ENCODE measurements around the gene ADARB2. TPM values are rescaled to one million over a fixed set of nuclear protein-coding genes. Genes with fewer than 3 reads are reported as not detected.
"Not testable (repeated sequence)": the region's sequence is repeated elsewhere in the genome, so short reads cannot be mapped to it uniquely, and the experiment has no call there.

Gene ADARB2
- total RNA-seq, 3 donors from 2014 or later (not counting 1 experiment from before 2014, with no cell fraction given) = 0.27 to 0.78 (median 0.40) TPM

DNA sequence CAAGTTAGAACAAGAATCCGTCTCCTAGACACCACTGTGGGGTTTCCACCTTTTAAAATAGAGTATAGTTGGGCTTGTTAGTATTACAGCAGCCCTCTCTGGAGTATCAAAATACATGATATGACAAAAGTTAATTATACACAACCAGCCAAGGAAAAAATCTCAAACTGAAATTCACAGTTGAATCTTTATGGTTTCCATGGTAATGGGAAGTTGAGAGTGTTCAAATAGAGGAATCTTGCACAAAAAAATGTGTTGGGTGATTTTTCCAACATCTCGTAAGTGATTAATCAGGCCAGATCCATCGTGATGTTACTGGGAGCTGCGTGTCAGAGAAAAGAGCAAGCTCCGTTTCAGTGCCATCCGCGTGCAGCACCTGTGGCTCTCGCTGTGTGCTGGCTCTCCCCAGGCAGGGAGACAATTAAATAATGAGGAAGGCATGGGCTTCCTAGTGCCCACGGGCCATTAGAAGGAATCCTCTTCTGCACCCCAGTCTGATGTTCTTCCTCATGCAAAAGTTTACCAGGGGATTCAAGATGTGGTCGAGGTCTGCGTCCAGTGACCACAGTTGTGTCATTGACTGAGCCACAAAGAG, 41.1 kb upstream of the ADARB2 start:
- Mint-ChIP-seq H3K4me3 (no peak overlapping the region), H3K9me3 (peaks cover 0 to 2% of the 10 kb centered on the region in 2 donors), H3K36me3 (no peaks in the 10 kb centered on the region), H3K27me3 (ENCODE audit: low read depth in 2 of 2) (no peaks in the 10 kb centered on the region), H3K4me1 (no peaks in the 10 kb centered on the region), H3K27ac (no peak overlapping the region)
- Histone ChIP-seq H3K27ac (ENCODE audit: low read length) (no peak overlapping the region), H3K9me3 (ENCODE audit: control insufficient read depth, insufficient read depth, low read length) (no peaks in the 10 kb centered on the region), H3K4me3 (ENCODE audit: low read length) (no peak overlapping the region), H3K27me3 (ENCODE audit: control insufficient read depth, insufficient read depth, low read length) (no peaks in the 10 kb centered on the region), H3K36me3 (ENCODE audit: control insufficient read depth, insufficient read depth, low read length) (no peaks in the 10 kb centered on the region), H3K4me1 (ENCODE audit: control insufficient read depth, insufficient read depth, low read length) (no peaks in the 10 kb centered on the region)
- intact Hi-C loops (cut with micrococcal nuclease) = no loop called here
- DNase-seq = no peak
- WGBS (ENCODE audit: insufficient coverage) = 89% methylated on average over 11 of the region's 11 CpGs
- no peak for ATAC-seq
- TF ChIP-seq, protein P1, sequence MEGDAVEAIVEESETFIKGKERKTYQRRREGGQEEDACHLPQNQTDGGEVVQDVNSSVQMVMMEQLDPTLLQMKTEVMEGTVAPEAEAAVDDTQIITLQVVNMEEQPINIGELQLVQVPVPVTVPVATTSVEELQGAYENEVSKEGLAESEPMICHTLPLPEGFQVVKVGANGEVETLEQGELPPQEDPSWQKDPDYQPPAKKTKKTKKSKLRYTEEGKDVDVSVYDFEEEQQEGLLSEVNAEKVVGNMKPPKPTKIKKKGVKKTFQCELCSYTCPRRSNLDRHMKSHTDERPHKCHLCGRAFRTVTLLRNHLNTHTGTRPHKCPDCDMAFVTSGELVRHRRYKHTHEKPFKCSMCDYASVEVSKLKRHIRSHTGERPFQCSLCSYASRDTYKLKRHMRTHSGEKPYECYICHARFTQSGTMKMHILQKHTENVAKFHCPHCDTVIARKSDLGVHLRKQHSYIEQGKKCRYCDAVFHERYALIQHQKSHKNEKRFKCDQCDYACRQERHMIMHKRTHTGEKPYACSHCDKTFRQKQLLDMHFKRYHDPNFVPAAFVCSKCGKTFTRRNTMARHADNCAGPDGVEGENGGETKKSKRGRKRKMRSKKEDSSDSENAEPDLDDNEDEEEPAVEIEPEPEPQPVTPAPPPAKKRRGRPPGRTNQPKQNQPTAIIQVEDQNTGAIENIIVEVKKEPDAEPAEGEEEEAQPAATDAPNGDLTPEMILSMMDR (IDR thresholded peaks at IDR 0.05) = no peak

DNA sequence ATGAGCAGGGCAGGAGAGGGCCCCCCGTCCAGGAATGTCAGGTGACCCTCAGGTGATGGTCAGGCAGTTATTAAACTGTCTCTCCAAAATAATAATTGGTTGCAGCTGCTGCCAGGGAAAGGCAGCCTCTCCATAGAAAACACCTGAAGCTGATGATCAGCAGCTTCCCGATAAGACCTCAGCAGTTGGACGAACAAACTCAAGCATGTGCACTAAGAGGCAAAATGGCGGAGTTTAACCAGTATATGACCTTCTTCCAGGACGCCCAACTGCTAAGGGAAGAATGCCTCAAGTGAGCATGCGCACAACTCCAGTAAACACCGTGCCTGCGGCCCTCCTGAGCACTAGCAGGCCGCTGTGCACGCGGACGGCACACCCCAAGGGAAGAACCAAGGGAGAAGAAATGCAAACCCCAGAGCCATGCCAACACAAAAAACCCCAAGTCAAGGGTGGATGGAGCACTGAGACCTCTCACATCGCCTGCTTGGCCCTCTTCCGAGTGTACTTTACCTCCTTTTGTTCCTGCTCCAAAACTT, 38.9 kb upstream of the ADARB2 start:
- H3K9me3 Mint-ChIP-seq = peaks cover 0 to 2% of the 10 kb centered on the region in 2 donors
- H3K9me3 ChIP-seq (ENCODE audit: control insufficient read depth, insufficient read depth, low read length) = no peaks in the 10 kb centered on the region
- WGBS (ENCODE audit: insufficient coverage) = 91% methylated on average over 14 of the region's 14 CpGs

DNA sequence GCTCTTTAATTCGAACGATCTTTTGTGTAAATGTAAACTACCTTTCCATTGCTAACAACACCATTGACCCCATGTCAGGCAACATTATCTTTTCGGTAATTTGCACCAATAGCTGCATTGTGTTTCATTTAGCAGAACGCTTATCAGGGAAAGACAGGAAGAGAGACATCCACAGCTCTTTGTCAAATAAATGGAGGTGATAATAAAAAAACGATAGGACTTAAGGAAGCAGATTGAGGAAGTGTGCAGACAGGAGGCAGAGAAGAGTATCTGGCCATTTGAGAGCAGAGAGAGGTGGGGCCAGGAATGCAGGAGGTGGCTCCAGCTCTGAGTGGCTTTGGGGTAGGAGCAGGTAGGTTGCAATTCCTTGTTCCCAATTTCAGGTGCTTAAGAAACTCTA, 37.5 kb upstream of the ADARB2 start:
- WGBS (ENCODE audit: insufficient coverage) = 56% methylated on average over 5 of the region's 5 CpGs
- H3K9me3 Mint-ChIP-seq = peaks cover 0 to 2% of the 10 kb centered on the region in 2 donors
- H3K36me3 Mint-ChIP-seq = no peaks in the 10 kb centered on the region
- no peaks in the 10 kb centered on the region for H3K27me3 Mint-ChIP-seq (ENCODE audit: low read depth in 2 of 2)
- H3K4me1 ChIP-seq (ENCODE audit: control insufficient read depth, insufficient read depth, low read length) = no peaks in the 10 kb centered on the region
- no peaks in the 10 kb centered on the region for H3K9me3 ChIP-seq (ENCODE audit: control insufficient read depth, insufficient read depth, low read length)
- no peak for ATAC-seq
- no peak overlapping the region for H3K27ac ChIP-seq (ENCODE audit: low read length)
- no peak overlapping the region for H3K27ac Mint-ChIP-seq
- DNase-seq = no peak
- TF ChIP-seq, protein P1 (IDR thresholded peaks at IDR 0.05) = no peak
- intact Hi-C loops (cut with micrococcal nuclease) = no loop called here
- H3K4me3 Mint-ChIP-seq = no peak overlapping the region
- no peaks in the 10 kb centered on the region for H3K4me1 Mint-ChIP-seq
- no peaks in the 10 kb centered on the region for H3K36me3 ChIP-seq (ENCODE audit: control insufficient read depth, insufficient read depth, low read length)
- no peaks in the 10 kb centered on the region for H3K27me3 ChIP-seq (ENCODE audit: control insufficient read depth, insufficient read depth, low read length)
- no peak overlapping the region for H3K4me3 ChIP-seq (ENCODE audit: low read length)

More for the DNA sequence above, 38.9 kb upstream of the ADARB2 start:
- Mint-ChIP-seq H3K4me3 (no peak overlapping the region), H3K27me3 (ENCODE audit: low read depth in 2 of 2) (no peaks in the 10 kb centered on the region), H3K27ac (no peak overlapping the region), H3K4me1 (no peaks in the 10 kb centered on the region), H3K36me3 (no peaks in the 10 kb centered on the region)
- H3K27ac ChIP-seq (ENCODE audit: low read length) = no peak overlapping the region
- intact Hi-C loops (cut with micrococcal nuclease) = no loop called here
- no peaks in the 10 kb centered on the region for H3K4me1 ChIP-seq (ENCODE audit: control insufficient read depth, insufficient read depth, low read length)
- no peaks in the 10 kb centered on the region for H3K27me3 ChIP-seq (ENCODE audit: control insufficient read depth, insufficient read depth, low read length)
- ATAC-seq (no peak), DNase-seq (no peak)
- H3K36me3 ChIP-seq (ENCODE audit: control insufficient read depth, insufficient read depth, low read length) = no peaks in the 10 kb centered on the region
- TF ChIP-seq, protein P1 (IDR thresholded peaks at IDR 0.05) = no peak
- no peak overlapping the region for H3K4me3 ChIP-seq (ENCODE audit: low read length)

DNA sequence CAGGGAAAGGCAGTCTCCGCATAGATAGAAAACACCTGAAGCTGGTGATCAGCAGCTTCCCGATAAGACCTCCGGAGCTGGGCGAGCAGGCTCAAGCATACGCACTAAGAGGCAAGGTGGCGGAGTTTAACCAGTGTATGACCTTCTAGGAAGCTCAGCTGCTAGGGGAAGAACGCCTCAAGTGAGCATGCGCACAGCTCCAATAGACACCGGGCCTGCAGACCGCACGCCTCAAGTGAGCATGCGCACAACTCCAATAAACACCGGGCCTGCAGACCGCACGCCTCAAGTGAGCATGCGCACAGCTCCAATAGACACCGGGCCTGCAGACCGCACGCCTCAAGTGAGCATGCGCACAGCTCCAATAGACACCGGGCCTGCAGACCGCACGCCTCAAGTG, 35.9 kb upstream of the ADARB2 start:
- H3K9me3 ChIP-seq (ENCODE audit: control insufficient read depth, insufficient read depth, low read length); H3K36me3 Mint-ChIP-seq; DNase-seq; H3K27me3 Mint-ChIP-seq (ENCODE audit: low read depth in 2 of 2); H3K4me3 Mint-ChIP-seq; H3K9me3 Mint-ChIP-seq; H3K4me3 ChIP-seq (ENCODE audit: low read length); H3K36me3 ChIP-seq (ENCODE audit: control insufficient read depth, insufficient read depth, low read length); H3K4me1 Mint-ChIP-seq; ATAC-seq; intact Hi-C loops (cut with micrococcal nuclease); H3K27ac Mint-ChIP-seq; H3K27me3 ChIP-seq (ENCODE audit: control insufficient read depth, insufficient read depth, low read length); H3K27ac ChIP-seq (ENCODE audit: low read length); H3K4me1 ChIP-seq (ENCODE audit: control insufficient read depth, insufficient read depth, low read length): not testable (repeated sequence)
- WGBS (ENCODE audit: insufficient coverage) = 93% methylated on average over 22 of the region's 23 CpGs
